Nephron progenitor cell (in vitro differentiated cells): ENCODE data around the gene GASK1B.

Experiments
- DNase-seq: peaks from one replicate; pipeline ENCODE4 v3.0.0; 2021
- H3K27ac Mint-ChIP-seq: 2 replicates; pipeline ENCODE4 v1.8.0; 2021; ENCODE audit warnings: mild to moderate bottlenecking, moderate library complexity, mixed read lengths
- H3K27me3 Mint-ChIP-seq: 2 replicates; pipeline ENCODE4 v1.8.0; 2021; ENCODE audit warnings: mild to moderate bottlenecking, low read depth, mixed read lengths; ENCODE audit not compliant: poor library complexity
- H3K36me3 Mint-ChIP-seq: 2 replicates; pipeline ENCODE4 v1.8.0; 2021; ENCODE audit warnings: low read depth, mixed read lengths
- H3K4me1 Mint-ChIP-seq: 2 replicates; pipeline ENCODE4 v1.8.0; 2021; ENCODE audit warnings: mixed read lengths
- H3K4me3 Mint-ChIP-seq: 2 replicates; pipeline ENCODE4 v1.8.0; 2021; ENCODE audit warnings: mild to moderate bottlenecking, moderate library complexity, mixed read lengths
- H3K9me3 Mint-ChIP-seq: 2 replicates; pipeline ENCODE4 v1.8.0; 2021; ENCODE audit warnings: mild to moderate bottlenecking, moderate library complexity, mixed read lengths
- CTCF ChIP-seq: fragments of 200-600 bp; sonication (generic); IDR thresholded peaks from 2 replicates; pipeline ENCODE4 v1.5.0; 2021; ENCODE audit warnings: antibody characterized with exemption

Gene GASK1B

GRCh38 chr4:158172261-158173258 lies at the start of gene GASK1B:
Gene GASK1B (minus strand): TSS chr4:158173025. CDS start chr4:158171375, 1,650 bp downstream.
- TF ChIP-seq CTCF: peak; percentile 67
- Mint-ChIP-seq H3K4me1 (peaks cover 12% of the 10 kb centered on the region), H3K36me3 (no peaks in the 10 kb centered on the region), H3K27ac (peak within 1 kb of the TSS; percentile 40), H3K4me3 (peak within 1 kb of the TSS; percentile 59), H3K27me3 (peaks cover 7% of the 10 kb centered on the region), H3K9me3 (no peaks in the 10 kb centered on the region)
- peak; percentile 30 for DNase-seq

GRCh38 chr4:158219623-158220022 lies 46.8 kb upstream of the GASK1B start:
- TF ChIP-seq CTCF: no peak
- DNase-seq: no peak
- Mint-ChIP-seq H3K36me3 (no peaks in the 10 kb centered on the region), H3K4me3 (no peak overlapping the region), H3K4me1 (no peaks in the 10 kb centered on the region), H3K9me3 (no peaks in the 10 kb centered on the region), H3K27ac (no peak overlapping the region), H3K27me3 (peaks cover 3% of the 10 kb centered on the region)

- TF ChIP-seq CTCF: no peak
- DNase-seq: no peak
- no peaks in the 10 kb centered on the region for H3K36me3 Mint-ChIP-seq
- H3K27me3 Mint-ChIP-seq: peaks cover 3% of the 10 kb centered on the region
- no peak overlapping the region for H3K4me3 Mint-ChIP-seq
- H3K27ac Mint-ChIP-seq: no peak overlapping the region
- H3K4me1 Mint-ChIP-seq: no peaks in the 10 kb centered on the region
- H3K9me3 Mint-ChIP-seq: no peaks in the 10 kb centered on the region
Measured at GRCh38 chr4:158217763-158218162, 44.9 kb upstream of the GASK1B start.

- no peak for TF ChIP-seq CTCF
- H3K4me1 Mint-ChIP-seq: peaks cover 17% of the 10 kb centered on the region
- H3K27ac Mint-ChIP-seq: no peak overlapping the region
- H3K9me3 Mint-ChIP-seq: no peaks in the 10 kb centered on the region
- no peaks in the 10 kb centered on the region for H3K27me3 Mint-ChIP-seq
- no peaks in the 10 kb centered on the region for H3K36me3 Mint-ChIP-seq
- DNase-seq: no peak
- H3K4me3 Mint-ChIP-seq: no peak overlapping the region
Measured at GRCh38 chr4:158214856-158215255, 42.0 kb upstream of the GASK1B start.

GRCh38 chr4:158213466-158213865 lies 40.6 kb upstream of the GASK1B start:
- no peak for TF ChIP-seq CTCF
- H3K36me3 Mint-ChIP-seq: no peaks in the 10 kb centered on the region
- H3K4me1 Mint-ChIP-seq: peaks cover 18% of the 10 kb centered on the region
- no peak overlapping the region for H3K27ac Mint-ChIP-seq
- no peaks in the 10 kb centered on the region for H3K9me3 Mint-ChIP-seq
- no peak overlapping the region for H3K4me3 Mint-ChIP-seq
- no peak for DNase-seq
- peaks cover 5% of the 10 kb centered on the region for H3K27me3 Mint-ChIP-seq
